GM19324 (cell line): ENCODE data around the gene STARD3.

Source experiments
- ATAC-seq: cut with Tn5 transposase; IDR thresholded peaks from one replicate; pipeline ENCODE4 v1.9.1; 2021; ENCODE audit warnings: mild to moderate bottlenecking, moderate library complexity; ENCODE audit not compliant: unreplicated experiment, low FRiP score

STARD3 gene

DNA sequence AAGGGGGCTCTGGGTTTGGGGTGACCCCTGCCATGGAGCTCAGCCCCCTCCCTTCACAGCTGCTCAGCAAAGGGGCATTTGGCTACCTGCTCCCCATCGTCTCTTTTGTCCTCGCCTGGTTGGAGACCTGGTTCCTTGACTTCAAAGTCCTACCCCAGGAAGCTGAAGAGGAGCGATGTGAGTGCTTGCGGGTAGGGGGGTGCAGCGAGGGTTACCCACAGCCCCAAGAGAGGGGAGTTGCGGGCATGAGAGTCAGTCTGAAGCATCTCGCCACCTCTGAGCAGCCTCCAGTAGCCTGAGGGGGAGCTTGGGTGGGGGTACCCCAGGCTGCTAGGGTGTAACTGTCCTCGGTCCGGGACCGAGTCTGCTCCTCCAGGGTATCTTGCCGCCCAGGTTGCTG is 21.4 kb downstream of the STARD3 start:
- no peak for ATAC-seq

DNA sequence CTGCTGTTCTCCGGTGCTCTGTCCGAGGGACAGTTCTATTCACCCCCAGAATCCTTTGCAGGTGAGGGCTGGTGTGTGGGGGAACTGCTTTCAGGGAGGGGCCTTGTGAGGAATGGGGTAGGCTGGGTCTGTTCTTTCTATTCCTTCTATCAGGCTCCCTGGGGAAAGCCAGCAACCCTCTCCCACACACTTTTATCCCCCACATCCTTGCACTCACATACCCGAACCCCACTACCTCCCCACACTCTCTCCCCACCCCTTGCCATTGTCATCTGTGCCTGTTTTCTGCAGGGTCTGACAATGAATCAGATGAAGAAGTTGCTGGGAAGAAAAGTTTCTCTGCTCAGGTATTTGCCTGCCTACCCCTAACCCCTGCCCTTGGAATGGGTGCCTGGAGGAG is 21.8 kb downstream of the STARD3 start:
- ATAC-seq: no peak

DNA sequence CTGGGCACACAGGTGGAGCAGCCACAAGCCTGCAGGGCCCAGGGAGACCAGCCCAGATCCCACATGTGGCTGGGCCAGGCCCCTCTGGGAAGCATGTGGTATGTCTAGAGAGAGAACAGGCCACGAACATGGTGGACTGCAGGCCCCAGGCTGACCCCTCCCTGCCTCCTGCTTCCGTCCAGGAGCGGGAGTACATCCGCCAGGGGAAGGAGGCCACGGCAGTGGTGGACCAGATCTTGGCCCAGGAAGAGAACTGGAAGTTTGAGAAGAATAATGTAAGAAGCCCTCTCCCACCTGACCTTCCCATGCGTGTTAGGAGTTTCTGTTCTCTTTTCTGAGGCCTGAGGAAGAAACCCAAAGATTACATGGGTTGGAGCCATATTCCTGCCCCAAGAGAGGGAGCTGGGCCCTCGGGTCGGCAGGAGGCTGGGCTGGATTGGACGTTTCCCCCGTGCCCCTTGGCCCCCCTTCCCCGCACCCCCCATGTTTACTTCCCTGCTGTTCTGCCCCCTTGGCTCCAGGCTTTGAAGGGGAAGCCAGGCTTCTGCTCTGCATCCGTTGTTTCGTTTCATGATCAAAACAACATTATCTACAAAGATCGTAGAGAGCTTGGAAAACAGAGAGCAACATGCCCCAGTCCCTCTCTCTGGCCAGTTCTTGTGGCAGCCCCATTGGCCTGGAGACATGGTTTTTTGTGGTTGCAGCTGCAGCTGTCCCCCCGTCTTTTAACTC is 22.5 kb downstream of the STARD3 start:
- ATAC-seq: no peak

DNA sequence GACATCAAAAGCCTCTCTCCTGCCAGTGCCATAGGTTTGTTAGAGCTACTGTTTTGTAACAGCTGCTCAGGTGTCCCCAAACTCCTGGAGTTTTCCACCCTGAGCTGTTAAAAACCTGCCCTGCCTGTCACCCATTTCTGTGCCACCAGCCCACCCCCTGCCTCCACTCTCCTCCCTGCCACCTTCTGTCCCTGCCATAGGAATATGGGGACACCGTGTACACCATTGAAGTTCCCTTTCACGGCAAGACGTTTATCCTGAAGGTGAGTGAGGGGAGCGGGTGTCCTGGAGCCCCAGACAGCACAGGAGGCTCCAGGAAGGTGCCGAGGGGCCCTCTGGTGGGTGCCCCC is 23.0 kb downstream of the STARD3 start:
- no peak for ATAC-seq

DNA sequence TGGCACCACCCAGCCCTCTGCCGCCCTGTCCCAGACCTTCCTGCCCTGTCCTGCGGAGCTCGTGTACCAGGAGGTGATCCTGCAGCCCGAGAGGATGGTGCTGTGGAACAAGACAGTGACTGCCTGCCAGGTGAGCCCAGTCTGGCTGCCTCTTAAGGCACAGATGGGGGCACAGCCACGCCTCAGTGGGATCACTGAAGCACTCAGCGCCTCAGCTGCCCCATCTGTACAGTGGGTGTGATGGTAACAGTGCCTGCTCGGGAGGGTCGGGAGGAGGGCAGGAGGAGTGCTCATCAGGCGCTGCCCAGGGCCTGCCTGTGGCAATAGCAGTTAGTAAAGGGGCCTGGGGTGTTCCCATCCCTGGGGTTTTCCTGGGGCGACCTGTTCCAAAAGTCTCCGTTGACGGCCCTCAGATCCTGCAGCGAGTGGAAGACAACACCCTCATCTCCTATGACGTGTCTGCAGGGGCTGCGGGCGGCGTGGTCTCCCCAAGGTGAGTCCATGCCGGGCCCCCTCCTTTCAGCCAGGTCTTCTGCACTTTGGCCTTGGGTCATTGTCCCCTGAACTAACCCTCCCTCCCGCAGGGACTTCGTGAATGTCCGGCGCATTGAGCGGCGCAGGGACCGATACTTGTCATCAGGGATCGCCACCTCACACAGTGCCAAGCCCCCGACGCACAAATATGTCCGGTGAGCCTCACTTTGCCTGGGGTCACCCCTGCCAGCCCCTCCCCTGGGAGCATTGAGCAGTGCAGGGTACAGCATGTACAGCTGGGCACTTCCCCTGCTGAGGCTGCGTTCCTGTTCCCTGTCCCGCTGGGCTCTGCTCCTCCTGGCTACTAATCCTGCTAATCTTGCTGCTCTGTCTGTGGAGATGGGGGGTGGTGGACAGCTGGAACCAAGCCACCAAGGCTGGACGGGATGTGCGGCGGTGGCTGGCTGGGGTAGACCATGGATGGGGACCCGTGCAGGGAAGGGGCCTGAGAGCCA is 23.7 kb downstream of the STARD3 start:
- ATAC-seq: no peak

DNA sequence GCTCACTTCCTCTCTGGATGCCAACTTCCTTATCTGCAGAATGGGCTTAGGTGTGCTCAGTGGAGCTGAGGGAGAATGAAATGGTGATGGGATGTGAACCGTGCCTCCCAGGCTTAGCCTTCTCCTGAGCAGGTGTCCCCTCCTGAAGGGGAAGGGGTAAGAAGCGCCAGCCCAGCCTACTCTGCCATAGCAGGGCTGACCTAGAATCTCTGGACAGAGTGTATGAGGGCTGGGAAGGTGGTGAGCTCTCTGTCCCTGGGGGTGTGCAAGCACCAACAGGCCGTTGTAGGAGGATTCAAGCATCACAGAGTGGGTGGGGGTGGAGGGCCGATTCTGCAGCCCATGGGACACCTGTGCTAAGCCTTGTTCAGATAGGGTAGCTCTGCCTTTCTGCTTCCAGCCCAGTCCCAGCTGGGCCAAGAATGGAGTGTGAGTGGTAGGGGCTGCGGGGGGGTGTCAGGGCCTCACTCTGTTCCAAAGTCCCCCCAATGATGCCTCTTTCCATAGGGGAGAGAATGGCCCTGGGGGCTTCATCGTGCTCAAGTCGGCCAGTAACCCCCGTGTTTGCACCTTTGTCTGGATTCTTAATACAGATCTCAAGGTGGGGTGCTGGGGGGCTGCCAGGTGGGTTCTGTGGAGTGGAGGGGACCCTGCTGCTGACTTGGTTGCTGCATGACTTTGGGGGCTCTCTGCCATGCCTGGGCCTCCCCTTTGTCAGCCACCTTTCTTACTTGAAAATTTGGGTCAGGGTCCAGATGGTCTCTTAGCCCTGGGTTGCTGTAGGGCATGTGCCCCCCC is 25.0 kb downstream of the STARD3 start:
- ATAC-seq: no peak

DNA sequence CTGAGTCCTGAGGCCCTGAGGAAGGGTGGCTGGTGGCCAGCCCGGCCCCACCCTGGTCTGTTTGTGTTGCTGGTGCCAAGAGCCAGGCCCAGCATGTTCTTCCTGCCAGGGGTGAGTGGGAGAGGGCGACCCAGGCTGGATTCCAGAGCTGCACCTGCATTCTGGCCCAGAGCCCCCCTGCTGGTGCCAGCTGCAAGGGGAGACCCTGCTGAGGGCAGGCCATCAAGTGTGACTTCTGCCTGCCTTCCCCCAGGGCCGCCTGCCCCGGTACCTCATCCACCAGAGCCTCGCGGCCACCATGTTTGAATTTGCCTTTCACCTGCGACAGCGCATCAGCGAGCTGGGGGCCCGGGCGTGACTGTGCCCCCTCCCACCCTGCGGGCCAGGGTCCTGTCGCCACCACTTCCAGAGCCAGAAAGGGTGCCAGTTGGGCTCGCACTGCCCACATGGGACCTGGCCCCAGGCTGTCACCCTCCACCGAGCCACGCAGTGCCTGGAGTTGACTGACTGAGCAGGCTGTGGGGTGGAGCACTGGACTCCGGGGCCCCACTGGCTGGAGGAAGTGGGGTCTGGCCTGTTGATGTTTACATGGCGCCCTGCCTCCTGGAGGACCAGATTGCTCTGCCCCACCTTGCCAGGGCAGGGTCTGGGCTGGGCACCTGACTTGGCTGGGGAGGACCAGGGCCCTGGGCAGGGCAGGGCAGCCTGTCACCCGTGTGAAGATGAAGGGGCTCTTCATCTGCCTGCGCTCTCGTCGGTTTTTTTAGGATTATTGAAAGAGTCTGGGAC is 25.8 kb downstream of the STARD3 start:
- no peak for ATAC-seq

DNA sequence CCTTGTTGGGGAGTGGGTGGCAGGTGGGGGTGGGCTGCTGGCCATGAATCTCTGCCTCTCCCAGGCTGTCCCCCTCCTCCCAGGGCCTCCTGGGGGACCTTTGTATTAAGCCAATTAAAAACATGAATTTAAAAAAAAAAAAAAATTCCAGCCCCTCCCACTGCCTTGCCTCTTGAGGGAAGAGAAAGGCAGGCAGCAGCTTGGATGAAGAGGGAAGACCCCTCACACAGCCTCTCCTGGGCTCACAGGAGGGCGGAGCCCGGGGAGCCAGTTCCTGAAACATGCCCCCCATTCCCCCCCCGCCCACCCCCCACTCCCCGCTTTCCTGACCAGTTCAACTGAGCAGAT is 26.4 kb downstream of the STARD3 start:
- ATAC-seq: no peak

DNA sequence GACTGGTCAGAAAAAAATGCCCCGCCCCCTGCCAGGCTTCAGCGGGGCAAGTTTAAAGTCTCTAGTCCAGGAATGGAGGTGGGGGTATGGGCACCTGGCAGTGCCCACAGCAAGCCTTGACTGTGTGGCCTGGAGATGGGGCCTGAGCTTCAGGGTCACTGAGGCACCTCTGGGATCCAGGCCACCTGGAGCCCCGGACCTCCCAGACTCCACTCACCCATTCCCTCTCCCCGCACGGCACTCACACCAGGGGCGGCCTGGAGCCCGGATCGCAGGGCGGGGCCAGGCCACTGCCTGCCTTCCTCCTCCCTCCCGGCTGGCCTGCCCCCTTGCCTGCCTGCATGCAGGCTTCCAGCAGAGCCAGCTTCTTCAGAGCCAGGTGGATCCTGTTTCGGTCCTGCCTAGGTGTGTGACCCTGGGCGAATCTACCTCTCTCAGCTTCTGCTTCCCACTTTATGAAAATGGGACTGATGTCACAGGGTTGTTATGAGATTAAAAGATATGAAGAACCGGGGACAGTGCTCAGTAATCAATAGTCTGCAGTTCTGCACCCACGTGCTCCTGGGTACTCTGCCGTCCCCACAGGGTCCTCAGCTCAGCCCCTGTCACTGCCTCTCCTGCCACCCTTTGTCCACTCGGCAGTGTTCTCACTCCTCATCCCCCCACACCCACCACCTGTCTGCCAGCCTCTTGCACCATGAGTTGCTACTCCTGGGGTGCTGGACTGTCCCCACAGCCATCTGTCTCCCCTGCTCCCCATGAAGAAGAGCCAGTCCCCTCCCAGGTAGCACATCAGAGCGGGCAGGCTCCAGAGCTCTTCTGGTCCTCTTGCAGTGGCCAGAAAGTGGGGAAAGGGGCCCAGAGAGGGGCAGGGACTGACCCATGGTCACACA is 27.0 kb downstream of the STARD3 start:
- no peak for ATAC-seq

DNA sequence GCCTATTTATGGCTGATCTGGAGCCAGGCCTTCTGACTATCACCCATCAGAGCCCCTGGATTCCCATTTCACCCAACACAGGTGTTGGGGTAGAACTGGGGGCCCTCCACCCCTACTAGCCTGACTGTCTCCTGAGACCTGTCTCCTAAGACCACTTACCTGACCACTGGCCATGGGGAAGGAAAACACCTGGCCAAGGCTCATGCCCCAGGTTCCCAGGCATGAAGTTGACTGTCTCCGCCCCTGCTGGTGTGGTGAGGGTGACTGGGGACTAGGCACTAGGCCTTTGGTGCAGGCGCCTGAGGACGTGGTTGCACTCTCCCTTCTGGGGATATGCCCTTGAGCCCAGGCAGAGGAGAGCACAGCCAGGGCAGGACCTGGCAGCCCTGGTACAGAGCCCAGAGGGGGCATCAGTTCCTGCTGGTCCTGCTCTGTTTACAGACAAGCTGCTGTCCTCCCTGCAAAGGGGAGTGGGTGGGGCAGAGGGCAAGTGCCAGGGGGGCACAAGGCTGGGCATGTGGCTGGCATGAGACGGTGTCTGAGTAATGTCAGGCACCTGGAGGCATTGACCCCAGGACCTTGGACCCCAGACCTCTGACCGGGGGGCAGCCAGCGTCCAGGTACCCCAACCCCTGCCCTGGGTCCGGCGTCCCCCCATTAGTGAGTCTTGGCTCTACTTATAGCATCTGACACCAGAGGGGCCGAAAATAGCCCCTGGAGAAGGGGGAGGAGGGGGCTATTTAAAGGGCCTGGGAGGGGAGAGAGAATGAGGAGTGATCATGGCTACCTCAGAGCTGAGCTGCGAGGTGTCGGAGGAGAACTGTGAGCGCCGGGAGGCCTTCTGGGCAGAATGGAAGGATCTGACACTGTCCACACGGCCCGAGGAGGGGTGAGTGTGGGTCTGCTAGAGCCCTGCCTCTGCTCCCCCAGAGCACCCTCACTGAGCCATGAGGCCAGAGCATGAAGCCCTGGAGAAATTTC is 27.9 kb downstream of the STARD3 start, which contains the start of gene TCAP:
Gene TCAP, plus strand, starts transcription at position 769 of the 981 bp plus-strand sequence. Its CDS starts 11 bp downstream, at position 780.
- no peak for ATAC-seq

DNA sequence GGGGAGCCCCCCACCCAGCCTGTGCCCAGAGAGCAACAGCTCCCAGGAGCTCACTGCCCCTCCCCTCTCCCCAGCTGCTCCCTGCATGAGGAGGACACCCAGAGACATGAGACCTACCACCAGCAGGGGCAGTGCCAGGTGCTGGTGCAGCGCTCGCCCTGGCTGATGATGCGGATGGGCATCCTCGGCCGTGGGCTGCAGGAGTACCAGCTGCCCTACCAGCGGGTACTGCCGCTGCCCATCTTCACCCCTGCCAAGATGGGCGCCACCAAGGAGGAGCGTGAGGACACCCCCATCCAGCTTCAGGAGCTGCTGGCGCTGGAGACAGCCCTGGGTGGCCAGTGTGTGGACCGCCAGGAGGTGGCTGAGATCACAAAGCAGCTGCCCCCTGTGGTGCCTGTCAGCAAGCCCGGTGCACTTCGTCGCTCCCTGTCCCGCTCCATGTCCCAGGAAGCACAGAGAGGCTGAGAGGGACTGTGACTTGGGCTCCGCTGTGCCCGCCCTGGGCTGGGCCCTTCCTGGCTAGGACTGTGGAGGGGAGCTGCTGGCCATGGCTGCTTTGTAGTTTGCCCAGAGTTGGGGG is 28.8 kb downstream of the STARD3 start:
- ATAC-seq: no peak

DNA sequence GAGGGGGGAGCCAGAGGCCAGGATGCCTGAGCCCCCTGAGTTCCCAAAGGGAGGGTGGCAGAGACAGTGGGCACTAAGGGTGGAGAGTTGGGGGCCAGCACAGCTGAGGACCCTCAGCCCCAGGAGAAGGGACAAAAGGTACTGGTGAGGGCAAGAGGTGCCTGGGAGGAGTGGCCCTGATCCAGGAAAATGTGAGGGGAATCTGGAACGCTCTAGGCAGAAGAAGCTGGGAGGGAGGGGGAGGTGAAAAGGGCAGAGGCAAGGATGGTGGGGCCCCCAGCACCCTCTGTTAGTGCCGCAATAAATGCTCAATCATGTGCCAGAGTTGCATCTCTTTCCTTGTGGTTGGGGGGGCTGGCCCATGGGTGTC is 29.3 kb downstream of the STARD3 start:
- ATAC-seq: no peak

DNA sequence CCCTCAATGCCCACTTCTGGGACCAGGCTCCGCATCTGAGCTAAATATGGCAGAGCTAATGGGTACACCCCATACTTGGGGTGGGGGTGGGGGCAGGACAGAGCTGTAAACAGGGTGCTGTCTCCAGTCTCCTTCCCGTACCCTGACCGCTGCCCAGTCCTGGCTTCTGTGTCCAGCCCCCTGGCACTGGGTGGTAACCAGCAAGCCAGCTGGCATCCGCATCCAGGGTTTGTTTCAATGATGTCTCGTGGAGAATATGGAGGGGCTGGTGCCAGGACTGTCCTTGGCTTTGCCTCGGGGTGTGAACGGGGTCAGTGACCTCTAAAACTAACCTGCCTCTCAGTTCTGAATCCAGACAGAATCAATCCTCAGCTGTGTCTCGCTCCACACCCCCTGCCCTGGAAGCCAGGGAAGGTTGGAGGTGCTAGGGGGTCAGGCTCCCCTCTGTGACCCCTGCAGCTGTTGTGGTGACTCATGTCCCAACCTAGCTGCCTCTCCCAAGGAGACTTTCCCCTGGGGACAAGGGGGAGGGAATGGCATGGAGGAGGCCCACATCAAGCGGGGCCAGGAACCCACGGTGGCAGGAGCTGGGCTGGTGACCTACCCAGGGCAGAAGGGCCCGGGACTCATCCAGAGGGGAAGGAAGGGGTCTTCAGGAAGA is 29.8 kb downstream of the STARD3 start:
- ATAC-seq: no peak

DNA sequence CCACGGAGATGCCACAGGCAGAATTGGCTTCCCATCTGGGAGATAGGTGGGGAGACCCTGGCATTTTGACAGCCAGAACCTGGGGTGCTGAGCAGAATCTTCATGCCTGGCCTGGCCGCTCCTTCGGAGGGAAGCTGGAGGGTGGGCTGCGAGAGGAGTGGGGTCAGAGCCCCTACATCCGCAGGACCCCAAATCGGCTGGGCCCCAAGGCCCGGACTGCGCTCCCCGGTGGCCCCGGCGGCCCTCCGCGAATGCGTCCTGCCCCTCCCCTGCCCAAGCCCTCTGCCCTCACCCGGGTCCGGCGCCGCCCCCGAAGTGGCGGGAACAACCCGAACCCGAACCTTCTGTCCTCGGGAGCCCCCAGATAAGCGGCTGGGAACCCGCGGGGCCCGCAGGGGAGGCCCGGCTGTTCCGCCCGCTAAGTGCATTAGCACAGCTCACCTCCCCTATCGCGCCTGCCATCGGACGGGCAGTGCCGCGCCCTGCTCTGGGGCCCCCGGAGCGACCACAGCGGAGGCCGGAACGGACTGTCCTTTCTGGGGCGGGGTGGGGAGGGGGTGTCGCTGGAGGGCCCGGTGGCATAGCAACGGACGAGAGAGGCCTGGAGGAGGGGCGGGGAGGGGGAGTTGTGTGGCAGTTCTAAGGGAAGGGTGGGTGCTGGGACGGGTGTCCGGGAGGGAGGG is 30.5 kb downstream of the STARD3 start:
- no peak for ATAC-seq

DNA sequence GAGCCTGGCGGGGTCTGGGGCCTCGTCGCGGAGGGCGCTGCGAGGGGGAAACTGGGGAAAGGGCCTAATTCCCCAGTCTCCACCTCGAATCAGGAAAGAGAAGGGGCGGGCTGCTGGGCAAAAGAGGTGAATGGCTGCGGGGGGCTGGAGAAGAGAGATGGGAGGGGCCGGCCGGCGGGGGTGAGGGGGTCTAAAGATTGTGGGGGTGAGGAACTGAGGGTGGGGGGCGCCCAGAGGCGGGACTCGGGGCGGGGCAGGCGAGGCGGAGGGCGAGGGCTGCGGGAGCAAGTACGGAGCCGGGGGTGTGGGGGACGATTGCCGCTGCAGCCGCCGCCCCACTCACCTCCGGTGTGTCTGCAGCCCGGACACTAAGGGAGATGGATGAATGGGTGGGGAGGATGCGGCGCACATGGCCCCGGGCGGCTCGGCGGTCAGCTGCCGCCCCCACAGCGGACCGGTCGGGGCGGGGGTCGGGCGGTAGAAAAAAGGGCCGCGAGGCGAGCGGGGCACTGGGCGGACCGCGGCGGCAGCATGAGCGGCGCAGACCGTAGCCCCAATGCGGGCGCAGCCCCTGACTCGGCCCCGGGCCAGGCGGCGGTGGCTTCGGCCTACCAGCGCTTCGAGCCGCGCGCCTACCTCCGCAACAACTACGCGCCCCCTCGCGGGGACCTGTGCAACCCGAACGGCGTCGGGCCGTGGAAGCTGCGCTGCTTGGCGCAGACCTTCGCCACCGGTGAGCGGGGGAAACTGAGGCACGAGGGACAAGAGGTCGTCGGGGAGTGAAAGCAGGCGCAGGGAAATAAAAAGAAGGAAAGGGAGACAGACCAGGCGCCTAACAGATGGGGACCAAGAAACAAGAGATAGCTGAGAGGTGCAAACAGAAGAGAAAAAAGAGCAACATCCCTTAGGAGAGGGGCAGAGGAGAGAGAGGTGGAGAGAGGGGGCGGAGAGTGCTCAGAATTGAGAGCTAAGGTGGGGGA is 31.3 kb downstream of the STARD3 start, which contains the start of gene PNMT:
Gene PNMT, plus strand, starts transcription at position 509 of the 980 bp plus-strand sequence. Its CDS starts 23 bp downstream, at position 532.
- ATAC-seq: no peak
